SJCRH30 (cell line): ENCODE data around the gene PTRH2. TPM values are rescaled to one million over a fixed set of nuclear protein-coding genes. Genes with fewer than 3 reads are reported as not detected.
"Not testable (repeated sequence)": the region's sequence is repeated elsewhere in the genome, so short reads cannot be mapped to it uniquely, and the experiment has no call there.

Experiments
- DNase-seq, 2 experiments: peaks; one replicate each; pipeline ENCODE4 v3.0.0-alpha.2; 2015 to 2020
- H3K27ac ChIP-seq: fragments of 250-450 bp; sonication (Bioruptor Pico); 2 replicates; pipeline ENCODE4 v1.5.1; 2020; ENCODE audit warnings: mild to moderate bottlenecking, moderate library complexity
- H3K27me3 ChIP-seq: fragments of 250-450 bp; sonication (Bioruptor Pico); 2 replicates; pipeline ENCODE4 v1.5.1; 2020; ENCODE audit warnings: mild to moderate bottlenecking, moderate library complexity
- H3K36me3 ChIP-seq: fragments of 250-450 bp; sonication (Bioruptor Pico); 2 replicates; pipeline ENCODE4 v1.5.1; 2020; ENCODE audit warnings: mild to moderate bottlenecking, moderate library complexity
- H3K4me1 ChIP-seq: fragments of 250-450 bp; sonication (Bioruptor Pico); 2 replicates; pipeline ENCODE4 v1.5.1; 2020; ENCODE audit warnings: mild to moderate bottlenecking, moderate library complexity
- H3K4me3 ChIP-seq: fragments of 250-450 bp; sonication (Bioruptor Pico); 2 replicates; pipeline ENCODE4 v1.5.1; 2020; ENCODE audit warnings: mild to moderate bottlenecking, moderate library complexity
- H3K9me3 ChIP-seq: fragments of 250-450 bp; sonication (Bioruptor Pico); replicated peaks from 2 replicates; pipeline ENCODE4 v1.5.1; 2020; ENCODE audit warnings: mild to moderate bottlenecking, moderate library complexity
- total RNA-seq: library from RNA; depleted of rRNA; stranded (reverse); fragments of >200 nt; shearing (Covaris generic); gene quantifications from 2 replicates; pipeline ENCODE4 v1.2.3, GENCODE V29; 2014; rRNA removed

The PTRH2 gene
- total RNA-seq, result 30.4 and 31.9 TPM in 2 replicates

DNA sequence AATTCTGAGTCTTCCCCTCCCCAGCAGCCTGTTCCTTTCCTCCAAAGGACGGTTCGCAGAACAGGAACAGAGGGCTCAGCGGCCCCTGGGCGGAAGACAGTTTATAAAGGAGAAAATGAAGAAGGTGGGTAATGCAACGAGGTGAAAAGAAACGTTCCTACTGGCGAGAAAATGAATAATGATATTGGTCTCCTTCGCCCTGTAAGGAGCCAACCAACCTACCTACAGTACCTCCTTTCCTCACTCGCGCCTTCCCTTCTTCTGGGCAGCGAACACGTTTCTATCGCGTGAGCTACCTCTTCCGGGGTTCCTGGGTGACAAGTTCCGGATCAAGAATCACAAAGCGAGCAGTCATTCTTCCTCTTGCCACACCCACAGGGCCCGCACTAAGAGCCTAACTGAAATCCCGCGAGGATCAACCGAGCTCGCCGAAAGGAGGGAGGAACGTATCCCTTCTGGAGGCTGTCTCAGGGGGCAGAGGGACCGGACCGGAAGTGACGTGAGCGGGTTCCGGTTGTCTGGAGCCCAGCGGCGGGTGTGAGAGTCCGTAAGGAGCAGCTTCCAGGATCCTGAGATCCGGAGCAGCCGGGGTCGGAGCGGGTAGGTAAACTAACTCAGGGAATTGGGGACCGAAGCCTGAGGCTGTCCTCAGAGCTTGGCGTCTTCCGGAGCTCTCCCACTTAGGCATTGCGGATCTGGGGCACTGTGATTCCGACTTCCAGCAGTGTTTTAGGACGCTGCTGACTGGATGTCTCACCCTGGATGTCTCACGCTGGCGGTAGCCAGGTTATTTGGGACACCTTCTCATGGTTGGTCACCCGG is at the start of gene PTRH2, which contains the start of gene VMP1:
PTRH2 (minus strand) TSS at position 282 of the 822 bp plus-strand sequence. CDS start 9,452 bp downstream, outside the sequence.
VMP1 (plus strand) TSS at position 506 of the 822 bp plus-strand sequence. CDS start 23,793 bp downstream, outside the sequence.
- Histone ChIP-seq H3K27ac (peak within 1 kb of the TSS; percentile 90), H3K4me3 (peak within 1 kb of the TSS; percentile 76), H3K4me1 (peaks cover 7% of the 10 kb centered on the region; the same call in 1 of the 2 replicates), H3K9me3 (no peaks in the 10 kb centered on the region), H3K27me3 (no peaks in the 10 kb centered on the region), H3K36me3 (peaks cover 4% of the 10 kb centered on the region; the same call in 1 of the 2 replicates)
- peak; percentile 99 for DNase-seq

DNA sequence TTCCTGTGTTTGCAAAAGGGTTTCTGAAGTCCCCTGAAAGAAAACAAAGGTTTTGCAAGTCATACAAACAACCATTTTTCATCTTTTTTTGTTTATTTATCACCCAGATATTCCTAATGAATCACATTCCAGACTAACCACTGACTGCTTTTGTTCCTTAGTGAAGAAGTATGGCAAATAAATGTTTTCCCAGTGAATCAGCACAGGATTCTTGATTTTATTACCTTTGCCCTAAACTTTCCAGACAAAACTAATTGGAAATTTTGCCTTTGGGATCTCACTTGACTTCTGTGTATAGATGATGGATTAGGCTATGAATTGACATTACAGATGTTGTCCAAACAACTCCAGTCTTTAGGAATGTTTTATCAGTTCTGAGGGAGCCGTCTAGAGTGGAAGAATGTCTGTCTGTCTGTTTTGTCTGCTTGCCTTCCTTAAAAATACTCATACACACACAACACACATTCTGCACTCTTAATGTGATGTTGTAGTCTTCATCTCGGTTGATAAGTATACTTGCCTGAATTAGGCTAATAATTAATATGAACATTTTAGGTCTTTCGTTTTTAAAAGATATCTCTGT is 49.1 kb upstream of the PTRH2 start:
- Histone ChIP-seq H3K9me3 (no peaks in the 10 kb centered on the region), H3K4me1 (peaks cover 32% of the 10 kb centered on the region), H3K27me3 (no peaks in the 10 kb centered on the region), H3K4me3 (no peak overlapping the region), H3K27ac (peak overlapping the region; percentile 62), H3K36me3 (no peaks in the 10 kb centered on the region; the same call in 1 of the 2 replicates)
- no peak for DNase-seq

DNA sequence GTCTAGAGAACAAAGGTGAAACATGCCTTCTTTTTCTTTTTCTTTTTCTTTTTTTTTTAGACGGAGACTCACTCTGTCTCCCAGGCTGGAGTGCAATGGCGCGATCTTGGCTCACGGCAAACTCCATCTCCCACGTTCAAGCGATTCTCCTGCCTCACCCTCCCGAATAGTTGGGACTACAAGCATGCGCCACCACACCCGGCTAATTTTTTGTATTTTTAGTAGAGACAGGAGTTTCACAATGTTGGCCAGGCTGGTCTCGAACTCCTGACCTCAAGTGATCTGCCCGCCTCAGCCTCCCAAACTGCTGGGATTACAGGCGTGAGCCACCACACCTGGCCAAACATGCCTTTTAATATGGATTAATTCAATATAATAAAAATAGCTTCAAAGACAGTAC is 47.8 kb upstream of the PTRH2 start:
- not testable (repeated sequence) for H3K4me3 ChIP-seq
- H3K27ac ChIP-seq, result peak overlapping the region; percentile 51; the same call in 1 of the 2 replicates

DNA sequence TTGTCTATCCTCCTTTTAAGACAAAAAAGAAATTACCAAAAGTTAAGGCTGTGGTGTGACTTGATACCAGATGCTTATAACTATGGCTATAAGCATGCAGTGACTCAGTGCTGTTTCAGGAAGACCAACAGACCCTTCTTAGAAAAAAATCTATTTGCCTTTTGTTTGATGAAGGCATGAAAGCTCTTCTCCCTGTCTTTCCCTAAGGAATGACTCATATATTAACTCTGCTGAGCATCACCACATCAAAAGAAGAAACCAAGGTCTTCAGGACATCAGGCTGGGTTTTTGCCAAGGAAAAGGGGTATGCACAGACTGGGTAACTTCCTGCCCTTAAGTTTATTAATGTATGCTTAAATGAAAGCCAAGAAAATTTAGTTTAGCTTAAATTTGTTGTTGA is 47.3 kb upstream of the PTRH2 start:
- Histone ChIP-seq H3K27ac (peak overlapping the region; percentile 51), H3K9me3 (no peaks in the 10 kb centered on the region), H3K4me1 (peaks cover 32% of the 10 kb centered on the region), H3K4me3 (no peak overlapping the region), H3K36me3 (no peaks in the 10 kb centered on the region), H3K27me3 (no peaks in the 10 kb centered on the region)
- DNase-seq, result peak; percentile 45 to 67

More for the DNA sequence above, 47.8 kb upstream of the PTRH2 start:
- H3K4me1 ChIP-seq, result peaks cover 32% of the 10 kb centered on the region
- H3K9me3 ChIP-seq, H3K36me3 ChIP-seq, DNase-seq, H3K27me3 ChIP-seq: not testable (repeated sequence)

DNA sequence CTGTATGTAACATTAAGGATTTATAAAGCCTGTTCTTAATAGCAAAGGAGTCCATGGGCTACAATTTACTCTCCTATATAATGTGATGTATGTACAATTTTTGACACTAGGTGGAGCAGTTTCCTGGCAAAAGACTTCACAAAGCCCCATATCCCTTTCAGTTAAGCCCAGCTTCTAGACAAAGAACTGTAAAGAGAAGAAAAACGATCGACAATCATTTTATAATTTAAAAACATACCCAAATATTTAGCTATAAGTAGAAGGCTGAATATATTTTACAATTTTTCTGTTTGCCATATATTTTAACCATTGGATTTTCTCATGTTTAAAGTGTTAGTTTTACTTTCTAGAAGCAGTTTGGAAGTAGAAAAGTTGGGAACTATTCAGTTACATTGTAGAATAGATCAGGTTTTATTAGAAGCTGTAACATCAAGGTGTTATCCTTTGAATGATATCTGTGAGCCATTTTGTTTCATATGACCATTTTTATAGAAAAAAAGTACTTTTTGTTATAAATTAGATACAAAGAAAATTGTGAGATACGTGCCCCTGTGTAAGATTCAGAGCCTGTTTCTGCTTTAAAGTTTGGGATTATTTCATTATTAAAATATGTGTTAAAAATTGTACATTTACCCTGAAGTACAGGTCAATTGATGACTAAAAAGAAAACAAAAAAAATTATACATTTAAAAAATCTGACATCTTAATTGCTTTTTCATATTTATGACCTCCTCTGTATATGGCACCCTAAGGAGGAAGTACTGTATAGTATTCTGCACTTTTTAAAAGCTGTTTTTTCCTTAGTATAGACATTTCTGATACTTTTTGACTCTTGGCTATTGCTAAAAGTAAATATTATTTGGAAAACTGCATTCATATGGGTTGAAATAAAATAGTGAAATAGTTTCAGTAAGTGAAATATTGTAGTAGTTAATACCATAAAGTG is 46.6 kb upstream of the PTRH2 start:
- Histone ChIP-seq H3K4me3 (no peak overlapping the region), H3K36me3 (no peaks in the 10 kb centered on the region), H3K4me1 (peaks cover 32% of the 10 kb centered on the region), H3K9me3 (no peaks in the 10 kb centered on the region), H3K27ac (peak overlapping the region; percentile 51), H3K27me3 (no peaks in the 10 kb centered on the region)
- peak; percentile 16 to 86 for DNase-seq

DNA sequence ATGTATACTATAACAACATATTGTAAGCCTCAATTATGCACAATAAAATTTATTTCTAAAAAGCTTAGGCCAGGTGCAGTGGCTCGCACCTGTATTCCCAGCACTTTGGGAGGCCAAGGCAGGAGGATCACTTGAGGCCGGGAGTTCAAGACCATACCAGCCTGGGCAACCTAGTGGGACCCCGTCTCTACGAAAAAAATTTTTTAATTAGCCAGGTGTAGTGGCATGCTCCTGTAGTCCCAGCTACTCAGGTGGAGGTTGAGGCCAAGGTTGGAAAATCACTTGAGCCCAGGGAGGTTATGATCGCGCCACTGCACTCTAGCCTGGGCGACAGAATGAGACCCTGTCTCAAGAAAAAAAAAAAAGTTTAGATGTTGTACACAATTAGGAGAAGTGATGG is 45.7 kb upstream of the PTRH2 start:
- peaks cover 32% of the 10 kb centered on the region for H3K4me1 ChIP-seq
- no peak for DNase-seq
- no peak overlapping the region for H3K4me3 ChIP-seq
- H3K9me3 ChIP-seq, result no peaks in the 10 kb centered on the region
- H3K27me3 ChIP-seq, result no peaks in the 10 kb centered on the region
- H3K36me3 ChIP-seq, result no peaks in the 10 kb centered on the region
- no peak overlapping the region for H3K27ac ChIP-seq

DNA sequence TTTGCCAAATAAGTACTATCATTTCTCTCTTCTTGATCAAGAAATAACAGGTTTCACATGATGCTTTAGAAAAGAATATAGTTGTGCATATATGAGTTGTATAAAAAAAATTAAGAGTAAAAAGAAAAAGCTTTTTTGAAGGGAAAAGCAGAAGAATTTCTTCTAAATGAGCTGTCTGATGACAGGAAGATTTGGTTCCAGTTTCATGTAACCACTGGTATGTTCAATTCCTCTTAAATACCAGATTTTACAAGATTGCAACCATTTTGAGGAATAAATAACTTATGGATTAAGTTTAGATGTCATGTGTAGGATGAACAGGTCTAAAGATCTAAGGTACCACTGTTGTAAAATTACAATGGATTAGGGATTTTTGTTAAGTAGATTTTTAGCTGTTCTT is 45.2 kb upstream of the PTRH2 start:
- Histone ChIP-seq H3K27ac (no peak overlapping the region), H3K36me3 (no peaks in the 10 kb centered on the region), H3K4me1 (peaks cover 32% of the 10 kb centered on the region), H3K4me3 (no peak overlapping the region), H3K27me3 (no peaks in the 10 kb centered on the region), H3K9me3 (no peaks in the 10 kb centered on the region)
- DNase-seq, result no peak

DNA sequence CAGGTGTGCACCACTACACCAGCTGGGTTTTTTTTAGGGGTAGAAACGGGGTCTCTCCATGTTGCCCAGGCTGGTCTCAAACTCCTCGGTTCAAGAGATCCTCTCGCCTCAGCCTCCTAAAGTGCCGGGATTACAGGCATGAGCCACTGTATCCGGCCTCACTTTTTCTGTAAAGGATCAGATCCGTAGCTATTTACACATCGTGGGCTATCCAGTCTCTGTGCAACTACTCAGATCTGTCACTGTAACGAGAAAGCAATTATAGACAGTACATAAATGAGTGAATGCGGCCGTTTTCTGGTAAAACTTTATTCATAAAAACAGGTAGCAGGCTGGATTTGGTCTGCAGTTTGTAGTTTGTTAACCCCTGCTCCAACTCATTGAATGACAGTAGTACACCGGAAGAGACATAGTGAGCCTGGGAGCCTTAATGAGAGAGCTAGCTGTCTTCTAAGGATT is 44.8 kb upstream of the PTRH2 start:
- H3K9me3 ChIP-seq, result no peaks in the 10 kb centered on the region
- DNase-seq, result no peak
- no peak overlapping the region for H3K4me3 ChIP-seq
- no peak overlapping the region for H3K27ac ChIP-seq
- no peaks in the 10 kb centered on the region for H3K36me3 ChIP-seq
- no peaks in the 10 kb centered on the region for H3K27me3 ChIP-seq
- peaks cover 32% of the 10 kb centered on the region for H3K4me1 ChIP-seq

DNA sequence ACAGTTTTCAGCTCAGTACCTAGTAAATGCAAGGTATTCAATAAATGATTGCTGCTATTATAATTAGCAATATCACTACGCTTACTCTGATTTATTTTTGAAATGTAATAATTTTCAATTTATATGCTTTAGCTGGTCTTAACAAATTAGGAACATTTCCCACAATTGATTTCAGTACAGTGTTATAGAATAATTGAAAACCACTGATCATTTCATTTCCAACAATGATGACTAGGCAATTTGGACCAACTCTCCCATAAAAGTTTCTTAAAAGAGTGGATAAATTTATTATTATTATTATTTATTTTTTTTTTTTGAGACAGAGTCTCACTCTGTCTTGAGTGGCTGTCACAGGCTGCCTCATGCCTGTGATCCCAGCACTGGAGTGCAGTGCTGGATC is 41.4 kb upstream of the PTRH2 start:
- Histone ChIP-seq H3K9me3 (no peaks in the 10 kb centered on the region), H3K36me3 (no peaks in the 10 kb centered on the region), H3K4me3 (no peak overlapping the region), H3K27me3 (no peaks in the 10 kb centered on the region), H3K4me1 (0 out of 2 replicates have a peak, but pooled peaks cover under 1% of the 10 kb centered on the region), H3K27ac (no peak overlapping the region)
- no peak for DNase-seq

DNA sequence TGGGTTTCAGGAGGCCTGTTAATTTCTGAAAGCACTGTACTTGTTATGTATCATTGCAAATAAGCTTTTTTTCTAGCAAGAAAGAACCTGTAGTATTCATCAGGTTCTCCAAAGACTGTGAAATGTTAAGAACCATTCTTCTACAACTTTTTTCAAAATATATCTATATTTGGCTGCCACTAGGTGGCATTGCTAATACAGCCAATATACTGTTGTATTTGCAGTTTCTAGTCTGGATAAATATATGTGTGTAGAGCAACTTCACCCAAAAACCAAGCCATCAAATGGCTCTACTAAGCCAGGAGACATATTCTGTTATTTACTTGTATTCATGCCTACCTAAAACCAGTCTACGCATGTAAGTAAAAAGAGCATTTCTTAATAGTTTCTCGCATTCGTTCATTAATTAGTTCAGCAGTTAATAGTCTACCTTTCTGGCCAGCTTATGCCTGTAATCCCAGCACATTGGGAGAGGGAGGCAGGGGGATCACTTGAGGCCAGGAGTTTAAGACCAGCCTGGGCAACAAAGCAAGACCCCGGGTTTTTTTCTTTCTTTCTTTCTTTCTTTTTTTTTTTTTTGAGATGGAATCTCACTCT is 39.7 kb upstream of the PTRH2 start:
- H3K27me3 ChIP-seq, result no peaks in the 10 kb centered on the region
- peak in 1 of 2 experiments; percentile 46 for DNase-seq
- H3K9me3 ChIP-seq, result no peaks in the 10 kb centered on the region
- H3K4me3 ChIP-seq, result no peak overlapping the region
- H3K4me1 ChIP-seq, result no peaks in the 10 kb centered on the region
- peaks cover 8% of the 10 kb centered on the region for H3K36me3 ChIP-seq
- H3K27ac ChIP-seq, result no peak overlapping the region

DNA sequence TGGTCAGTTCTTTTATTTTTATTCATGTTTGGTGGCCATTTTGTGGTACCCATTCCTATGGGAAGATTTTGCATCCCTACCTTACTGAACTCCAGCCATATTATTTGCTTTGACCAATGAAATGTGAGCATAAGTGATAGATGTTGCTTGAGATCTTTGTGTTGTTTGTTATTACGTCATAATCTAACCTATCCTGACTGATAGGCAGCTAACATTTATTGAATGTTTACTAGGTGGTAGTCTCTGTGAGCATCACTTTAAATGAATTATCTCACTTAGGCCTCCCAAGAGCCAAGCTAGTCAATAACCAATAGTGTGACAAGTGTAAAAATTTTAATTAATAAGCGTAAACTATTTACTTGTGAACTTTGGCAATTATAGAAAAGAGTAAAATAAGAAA is 37.8 kb upstream of the PTRH2 start:
- Histone ChIP-seq H3K36me3 (peaks cover 8% of the 10 kb centered on the region), H3K4me1 (no peaks in the 10 kb centered on the region), H3K9me3 (no peaks in the 10 kb centered on the region), H3K27ac (no peak overlapping the region), H3K27me3 (no peaks in the 10 kb centered on the region), H3K4me3 (no peak overlapping the region)
- no peak for DNase-seq

DNA sequence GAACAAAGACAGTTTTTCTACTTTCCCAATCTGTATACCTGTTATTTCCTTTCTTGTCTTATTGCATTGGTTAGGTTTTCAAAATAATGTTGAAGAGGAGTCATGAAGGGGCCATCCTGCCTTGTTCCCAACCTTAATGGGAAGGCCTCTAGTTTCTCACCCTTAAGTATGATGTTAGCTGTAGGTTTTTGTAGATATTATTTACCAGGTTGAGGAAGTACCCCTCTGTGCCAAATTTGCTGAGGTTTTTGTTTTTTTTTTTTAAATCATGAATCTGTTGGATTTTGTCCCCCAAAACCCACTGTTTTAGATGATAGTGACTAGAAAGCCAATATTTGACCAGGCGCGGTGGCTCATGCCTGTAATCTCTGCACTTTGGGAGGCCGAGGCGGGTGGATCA is 36.6 kb upstream of the PTRH2 start:
- no peak for DNase-seq
- no peaks in the 10 kb centered on the region for H3K9me3 ChIP-seq

DNA sequence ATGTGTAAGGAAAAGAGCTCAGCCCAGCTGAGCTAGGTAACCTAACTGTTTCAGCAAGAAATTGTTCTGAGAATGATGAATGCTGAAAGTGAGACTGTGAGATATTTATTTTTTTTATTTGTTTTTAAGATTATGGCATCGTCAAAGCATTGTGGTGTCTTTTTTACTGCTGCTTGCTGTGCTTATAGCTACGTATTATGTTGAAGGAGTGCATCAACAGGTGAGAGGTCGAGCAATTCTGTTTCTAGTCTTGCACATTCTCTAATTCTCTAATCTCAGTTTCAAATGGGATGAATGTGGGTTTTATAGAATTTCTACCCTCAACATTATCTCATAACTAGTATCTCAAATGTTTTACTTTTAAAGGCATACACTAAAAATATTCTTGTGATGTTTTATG is 30.1 kb upstream of the PTRH2 start:
- Histone ChIP-seq H3K27ac (no peak overlapping the region), H3K27me3 (no peaks in the 10 kb centered on the region), H3K9me3 (no peaks in the 10 kb centered on the region), H3K36me3 (peaks cover 6% of the 10 kb centered on the region), H3K4me1 (no peaks in the 10 kb centered on the region), H3K4me3 (no peak overlapping the region)
- no peak for DNase-seq

More for the DNA sequence above, 36.6 kb upstream of the PTRH2 start:
- Histone ChIP-seq H3K36me3 (peaks cover 8% of the 10 kb centered on the region), H3K4me3 (no peak overlapping the region), H3K4me1 (no peaks in the 10 kb centered on the region), H3K27me3 (no peaks in the 10 kb centered on the region), H3K27ac (no peak overlapping the region)

DNA sequence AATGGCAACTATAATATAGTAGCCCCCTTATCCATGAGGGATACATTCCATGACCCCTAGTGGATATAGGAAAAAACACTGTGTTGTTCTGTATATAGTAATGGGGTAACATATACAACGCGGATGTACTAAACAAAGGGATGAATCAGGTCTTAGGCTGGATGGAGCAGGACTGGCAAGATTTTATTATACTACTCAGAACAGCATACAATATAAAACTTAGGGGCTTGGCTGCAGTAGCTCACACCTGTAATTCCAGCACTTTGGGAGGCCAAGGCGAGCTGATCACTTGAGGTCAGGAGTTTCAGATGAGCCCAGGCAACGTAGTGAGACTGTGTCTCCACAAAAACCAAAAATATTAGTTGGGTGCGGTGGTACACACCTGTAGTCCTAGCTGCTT is 27.0 kb upstream of the PTRH2 start:
- Histone ChIP-seq H3K4me3 (no peak overlapping the region), H3K36me3 (peaks cover 6% of the 10 kb centered on the region), H3K4me1 (no peaks in the 10 kb centered on the region), H3K27ac (no peak overlapping the region), H3K27me3 (no peaks in the 10 kb centered on the region), H3K9me3 (no peaks in the 10 kb centered on the region)
- DNase-seq, result no peak
